GM12892 (cell line): Measurements from ENCODE around the gene AHNAK2.

ENCODE experiments used
- POLR2A ChIP-seq: IDR thresholded peaks from 2 replicates; pipeline ENCODE4 v1.6.1; 2011; ENCODE audit warnings: low read depth, low read length, control low read depth
- POLR2AphosphoS5 ChIP-seq: IDR thresholded peaks from 2 replicates; pipeline ENCODE4 v1.6.1; 2011; ENCODE audit warnings: low read depth, low read length, control low read depth

- TF ChIP-seq POLR2AphosphoS5 (peak; percentile 66), POLR2A (peak; percentile 90)
Measured at GRCh38 chr14:105020815-105021655, 42.9 kb upstream of the AHNAK2 start, which contains the start of gene CDCA4.
